Kidney (tissue), 14 donors: ENCODE results near the gene TRIM44. TPM values are rescaled to one million over a fixed set of nuclear protein-coding genes. Genes with fewer than 3 reads are reported as not detected.

Source experiments
- DNase-seq, 5 donors: peaks; one replicate each; pipeline ENCODE4 v3.0.0-alpha.2; 2013 to 2020
- FAIRE-seq: peaks from 2 replicates; lab custom pipeline; 2012; peaks lifted over from hg19 to GRCh38; lab: Jason Lieb, UNC
- H3K27ac ChIP-seq, 2 donors: one replicate each; pipeline ENCODE4 v1.7.0; 2013; ENCODE audit warnings: low read depth in 2 of 2, low read length in 2 of 2, inconsistent platforms in 1 of 2
- H3K27me3 ChIP-seq: one replicate; pipeline ENCODE4 v1.7.1; 2013; ENCODE audit warnings: low read length, inconsistent platforms; ENCODE audit not compliant: control insufficient read depth, insufficient read depth
- H3K36me3 ChIP-seq, 3 donors: one replicate each; pipeline versions ENCODE4 v1.7.0 to v1.7.1; 2013; ENCODE audit warnings: low read length in 3 of 3, control low read depth in 1 of 3, inconsistent platforms in 1 of 3; ENCODE audit not compliant: insufficient read depth in 3 of 3, control insufficient read depth in 2 of 3
- H3K4me1 ChIP-seq, 3 donors: one replicate each; pipeline versions ENCODE4 v1.7.0 to v1.7.1; 2013; ENCODE audit warnings: low read length in 3 of 3, inconsistent platforms in 1 of 3, low read depth in 1 of 3; ENCODE audit not compliant: control insufficient read depth in 2 of 3, insufficient read depth in 2 of 3
- H3K4me3 ChIP-seq, 3 donors: one replicate each; pipeline versions ENCODE4 v1.7.0 to v1.8.1; 2013; ENCODE audit warnings: low read length in 3 of 3, control low read depth in 1 of 3, inconsistent platforms in 1 of 3
- H3K9ac ChIP-seq, 3 donors: one replicate each; pipeline versions ENCODE4 v1.7.0 to v1.7.1; 2013; ENCODE audit warnings: low read length in 3 of 3, control low read depth in 1 of 3, inconsistent platforms in 1 of 3
- H3K9me3 ChIP-seq, 3 donors: one replicate each; pipeline versions ENCODE4 v1.7.0 to v1.7.1; 2013; ENCODE audit warnings: low read length in 3 of 3, control low read depth in 1 of 3, inconsistent platforms in 1 of 3; ENCODE audit not compliant: control insufficient read depth in 2 of 3, insufficient read depth in 1 of 3
- CTCF ChIP-seq: IDR thresholded peaks from 3 replicates; pipeline ENCODE4 v1.5.1; 2012; ENCODE audit warnings: mild to moderate bottlenecking, moderate library complexity, borderline replicate concordance; ENCODE audit not compliant: insufficient read depth; ENCODE audit errors: extremely low read depth
- intact Hi-C: fragments of 100-400 bp; cut with DNase I; formaldehyde crosslinking; loops from one replicate; pipeline ENCODE4 v1.11.1; 2022
- polyA plus RNA-seq: library from polyadenylated mRNA; stranded (reverse); fragments of 350-450 nt; fragmentation: Illumina TruSeq; extraction: RNeasy Lipid Tissue Mini Kit (QIAGEN cat#74804); gene quantifications from one replicate; pipeline ENCODE4 v1.2.3, GENCODE V29; 2014; ENCODE audit warnings: low read depth, low replicate concordance; ENCODE audit not compliant: insufficient read depth
- total RNA-seq: library from RNA; stranded (reverse); fragmentation: NEBNext Ultra II Directional; extraction: Animal tissue kit (Norgen Biotek cat#: 25700); gene quantifications from one replicate; pipeline ENCODE4 v1.2.1, GENCODE V29; 2021
- donor health status: control.
- donor health status: control.
- donor health status: control.
- donor health status: control.
- donor health status: control.
- donor health status: DM: yes; HTN: yes; CAD: no.
- donor health status: Normal renal cell carcinoma (clear cell type).

TRIM44 gene
- total and polyA plus RNA-seq, 2 donors from 2014 or later, result 14.5 to 88.9 TPM

- intact Hi-C loops, result no loop called here
- DNase-seq (no peak), FAIRE-seq (no peak)
- no peak overlapping the region for H3K27ac ChIP-seq
- H3K4me1 ChIP-seq, result peaks cover 0 to 3% (median 0%) of the 10 kb centered on the region in 3 donors
- no peaks in the 10 kb centered on the region for H3K36me3 ChIP-seq
- H3K4me3 ChIP-seq, result no peak overlapping the region
- H3K27me3 ChIP-seq, result no peaks in the 10 kb centered on the region
- TF ChIP-seq CTCF, result no peak
- no peak overlapping the region for H3K9ac ChIP-seq
- no peaks in the 10 kb centered on the region for H3K9me3 ChIP-seq
These were observed 14.0 kb downstream of the TRIM44 start for GRCh38 chr11:35676611-35676965.

- DNase-seq (no peak), FAIRE-seq (no peak)
- no peak overlapping the region for H3K4me3 ChIP-seq
- intact Hi-C loops, result no loop called here
- no peaks in the 10 kb centered on the region for H3K9me3 ChIP-seq
- no peak overlapping the region for H3K9ac ChIP-seq
- no peak for TF ChIP-seq CTCF
- no peaks in the 10 kb centered on the region for H3K27me3 ChIP-seq
- peaks cover 2 to 12% (median 10%) of the 10 kb centered on the region in 3 donors for H3K4me1 ChIP-seq
- no peaks in the 10 kb centered on the region for H3K36me3 ChIP-seq
- no peak overlapping the region for H3K27ac ChIP-seq
These were observed 15.3 kb downstream of the TRIM44 start for GRCh38 chr11:35677904-35678303.

GRCh38 chr11:35678471-35678870 is 15.9 kb downstream of the TRIM44 start:
- Histone ChIP-seq H3K36me3 (no peaks in the 10 kb centered on the region), H3K9ac (no peak overlapping the region), H3K27ac (no peak overlapping the region), H3K4me1 (peaks cover 2 to 14% (median 11%) of the 10 kb centered on the region in 3 donors), H3K4me3 (no peak overlapping the region), H3K9me3 (no peaks in the 10 kb centered on the region), H3K27me3 (no peaks in the 10 kb centered on the region)
- TF ChIP-seq CTCF, result no peak
- intact Hi-C loops, result no loop called here
- FAIRE-seq, result no peak
- no peak for DNase-seq

GRCh38 chr11:35678975-35679374 is 16.4 kb downstream of the TRIM44 start:
- no peak overlapping the region for H3K27ac ChIP-seq
- H3K9ac ChIP-seq, result no peak overlapping the region
- FAIRE-seq (no peak), DNase-seq (no peak)
- H3K36me3 ChIP-seq, result peaks cover 0 to 2% (median 0%) of the 10 kb centered on the region in 3 donors
- H3K27me3 ChIP-seq, result no peaks in the 10 kb centered on the region
- peaks cover 2 to 14% (median 11%) of the 10 kb centered on the region in 3 donors for H3K4me1 ChIP-seq
- H3K4me3 ChIP-seq, result no peak overlapping the region
- intact Hi-C loops, result no loop called here
- no peak for TF ChIP-seq CTCF
- no peaks in the 10 kb centered on the region for H3K9me3 ChIP-seq
